Activated effector memory CD4-positive, alpha-beta T cell treated with Interleukin-2 at 50 U/mL for 16 hours (primary cell): Measurements from ENCODE around the gene NDUFB10.

Experiments used
- DNase-seq: peaks from one replicate; pipeline ENCODE4 v3.0.0-alpha.2; 2020

Gene NDUFB10

GRCh38 chr16:1973461-1974156 is 14.3 kb downstream of the NDUFB10 start:
- DNase-seq: no peak

DNA sequence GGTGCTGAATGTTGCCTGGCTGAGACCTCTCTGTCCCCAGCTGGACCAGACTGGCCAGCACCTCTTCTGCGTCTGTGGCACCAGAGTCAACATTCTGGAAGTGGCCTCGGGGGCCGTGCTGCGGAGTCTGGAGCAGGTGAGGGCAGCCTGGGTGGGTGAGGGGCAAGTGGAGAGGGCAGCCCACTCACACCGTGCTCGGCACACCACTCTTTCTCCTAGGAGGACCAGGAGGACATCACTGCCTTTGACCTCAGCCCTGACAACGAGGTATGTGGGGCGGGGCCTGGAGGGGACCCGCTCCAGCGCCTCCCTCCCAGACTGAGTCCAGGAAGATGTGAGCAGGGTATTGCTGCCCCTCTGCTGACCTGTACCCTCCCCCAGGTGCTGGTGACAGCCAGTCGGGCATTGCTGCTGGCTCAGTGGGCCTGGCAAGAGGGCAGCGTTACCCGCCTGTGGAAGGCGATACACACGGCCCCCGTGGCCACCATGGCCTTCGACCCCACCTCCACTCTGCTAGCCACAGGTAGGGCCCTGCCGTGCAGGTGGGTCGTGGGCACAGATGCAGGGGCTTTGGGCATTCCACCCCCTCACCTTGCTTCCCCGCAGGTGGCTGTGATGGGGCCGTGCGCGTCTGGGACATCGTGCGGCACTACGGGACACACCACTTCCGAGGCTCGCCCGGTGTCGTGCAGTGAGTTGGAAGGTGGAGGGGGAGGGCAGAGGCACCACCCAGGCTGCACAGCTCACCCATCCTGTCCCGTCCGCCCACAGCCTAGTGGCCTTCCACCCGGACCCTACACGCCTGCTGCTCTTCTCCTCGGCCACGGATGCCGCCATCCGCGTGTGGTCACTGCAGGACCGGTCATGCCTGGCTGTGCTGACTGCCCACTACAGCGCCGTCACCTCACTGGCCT is 15.1 kb downstream of the NDUFB10 start:
- no peak for DNase-seq

DNA sequence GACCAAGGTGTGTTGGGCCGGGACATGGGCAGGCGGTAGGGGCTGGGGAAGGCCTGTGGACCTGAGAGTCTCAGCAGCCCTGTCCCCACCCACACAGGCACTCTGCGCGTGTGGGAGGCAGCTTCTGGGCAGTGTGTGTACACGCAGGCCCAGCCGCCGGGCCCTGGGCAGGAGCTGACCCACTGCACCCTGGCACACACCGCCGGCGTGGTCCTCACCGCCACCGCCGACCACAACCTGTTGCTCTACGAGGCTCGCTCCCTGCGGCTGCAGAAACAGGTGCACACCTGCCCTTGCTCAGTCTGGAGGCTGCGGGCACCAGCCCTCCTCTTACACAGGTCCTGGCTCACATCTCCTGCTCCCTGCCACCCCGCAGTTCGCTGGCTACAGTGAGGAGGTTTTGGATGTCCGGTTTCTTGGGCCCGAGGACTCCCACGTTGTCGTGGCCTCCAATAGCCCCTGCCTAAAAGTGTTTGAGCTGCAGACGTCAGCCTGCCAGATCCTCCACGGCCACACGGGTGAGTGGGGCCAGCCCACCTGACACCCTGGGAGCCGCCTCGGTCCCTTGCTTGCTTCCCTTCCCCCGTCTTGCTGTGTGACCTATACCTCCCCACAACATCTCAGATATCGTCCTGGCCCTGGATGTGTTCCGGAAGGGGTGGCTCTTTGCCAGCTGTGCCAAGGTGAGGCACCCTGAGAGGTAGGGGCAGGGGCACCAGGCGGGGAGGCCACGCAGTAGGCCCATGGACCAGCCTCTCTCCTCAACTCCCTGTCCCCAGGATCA is 16.3 kb downstream of the NDUFB10 start:
- no peak for DNase-seq

DNA sequence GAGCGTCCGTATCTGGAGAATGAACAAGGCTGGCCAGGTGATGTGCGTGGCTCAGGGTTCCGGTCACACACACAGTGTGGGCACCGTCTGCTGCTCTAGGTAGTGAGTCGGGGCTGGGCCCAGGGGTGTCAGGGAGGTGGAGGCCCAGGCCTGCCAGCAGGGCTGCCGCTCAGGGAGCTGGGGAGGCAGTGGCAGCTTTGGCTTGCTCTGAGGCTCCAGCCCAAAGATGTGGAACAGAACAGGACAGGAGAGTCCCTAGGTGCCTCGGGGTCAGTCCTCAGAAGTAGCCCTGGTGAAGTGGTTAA is 16.8 kb downstream of the NDUFB10 start:
- no peak for DNase-seq

DNA sequence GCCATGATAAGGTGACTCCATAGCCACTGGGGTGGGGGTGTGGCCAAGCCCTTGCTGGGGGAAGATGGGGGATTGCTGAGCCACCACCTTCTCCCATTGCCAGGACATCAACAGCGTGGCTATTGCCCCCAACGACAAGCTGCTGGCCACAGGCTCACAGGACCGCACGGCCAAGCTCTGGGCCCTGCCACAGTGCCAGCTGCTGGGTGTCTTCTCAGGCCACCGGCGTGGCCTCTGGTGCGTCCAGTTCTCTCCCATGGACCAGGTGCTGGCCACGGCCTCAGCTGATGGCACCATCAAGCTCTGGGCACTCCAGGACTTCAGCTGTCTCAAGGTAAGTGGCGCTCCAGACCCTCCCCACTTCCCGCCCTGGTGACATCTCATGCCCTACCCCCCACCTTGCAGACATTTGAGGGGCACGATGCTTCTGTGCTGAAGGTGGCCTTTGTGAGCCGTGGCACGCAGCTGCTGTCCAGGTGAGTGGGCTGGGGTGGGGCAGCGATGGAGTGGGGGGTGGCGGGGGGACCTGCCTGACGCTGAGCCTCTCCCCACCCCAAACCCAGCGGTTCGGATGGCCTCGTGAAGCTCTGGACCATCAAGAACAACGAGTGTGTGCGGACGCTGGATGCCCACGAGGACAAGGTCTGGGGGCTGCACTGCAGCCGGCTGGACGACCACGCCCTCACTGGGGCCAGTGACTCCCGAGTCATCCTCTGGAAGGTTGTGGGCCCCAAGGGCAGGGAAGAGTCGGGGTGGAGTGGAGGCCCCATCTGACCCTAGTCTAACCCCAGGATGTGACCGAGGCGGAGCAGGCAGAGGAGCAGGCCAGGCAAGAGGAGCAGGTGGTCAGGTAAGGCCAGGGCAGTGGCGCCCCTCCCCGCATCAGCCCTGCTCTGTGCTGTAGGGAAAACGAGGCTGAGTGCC is 17.9 kb downstream of the NDUFB10 start:
- DNase-seq: no peak

DNA sequence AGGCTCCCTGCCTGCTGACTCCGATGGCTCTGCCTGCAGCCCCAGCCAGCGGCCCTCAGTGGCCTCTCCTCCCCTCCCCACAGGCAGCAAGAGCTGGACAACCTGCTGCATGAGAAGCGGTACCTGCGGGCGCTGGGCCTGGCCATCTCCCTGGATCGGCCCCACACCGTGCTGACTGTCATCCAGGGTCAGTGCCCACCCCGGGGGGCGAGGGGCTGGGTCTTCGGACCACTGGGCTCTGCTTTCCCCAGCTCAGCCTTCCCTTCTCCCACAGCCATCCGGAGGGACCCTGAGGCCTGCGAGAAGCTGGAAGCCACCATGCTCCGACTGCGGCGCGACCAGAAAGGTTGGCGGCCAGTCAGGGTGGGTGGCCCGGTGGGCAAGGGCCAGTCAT is 18.5 kb downstream of the NDUFB10 start:
- DNase-seq: no peak

DNA sequence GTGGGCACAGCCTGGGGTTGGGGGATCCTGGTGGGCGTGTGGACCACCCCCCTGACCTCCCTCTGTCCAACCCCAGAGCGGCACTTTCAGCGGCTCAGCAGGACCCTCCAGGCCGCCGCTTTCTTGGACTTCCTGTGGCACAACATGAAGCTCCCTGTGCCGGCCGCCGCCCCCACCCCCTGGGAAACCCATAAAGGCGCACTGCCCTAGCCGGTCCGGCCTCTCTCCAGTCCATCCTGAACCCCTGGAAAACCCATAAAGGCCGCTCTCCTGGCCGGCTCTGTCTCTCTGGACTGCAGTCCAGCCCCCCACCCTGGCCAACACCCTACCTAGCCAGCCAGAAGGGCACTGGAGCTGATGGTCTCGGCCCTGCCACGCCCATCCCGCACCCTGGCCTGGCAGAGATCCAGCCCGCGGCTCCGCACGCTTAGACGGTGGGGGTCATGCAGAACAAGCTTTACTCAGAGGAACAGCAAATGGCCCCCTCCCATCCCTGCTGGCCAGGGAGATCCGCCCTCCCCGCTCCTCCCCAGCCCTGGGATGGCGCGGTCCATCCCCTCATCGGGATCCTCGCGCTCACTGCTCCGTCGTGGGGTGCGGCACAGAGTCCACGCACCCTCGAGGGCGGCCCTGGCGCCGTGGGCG is 19.3 kb downstream of the NDUFB10 start:
- no peak for DNase-seq

GRCh38 chr16:1979271-1980029 is 20.1 kb downstream of the NDUFB10 start:
- DNase-seq: no peak

DNA sequence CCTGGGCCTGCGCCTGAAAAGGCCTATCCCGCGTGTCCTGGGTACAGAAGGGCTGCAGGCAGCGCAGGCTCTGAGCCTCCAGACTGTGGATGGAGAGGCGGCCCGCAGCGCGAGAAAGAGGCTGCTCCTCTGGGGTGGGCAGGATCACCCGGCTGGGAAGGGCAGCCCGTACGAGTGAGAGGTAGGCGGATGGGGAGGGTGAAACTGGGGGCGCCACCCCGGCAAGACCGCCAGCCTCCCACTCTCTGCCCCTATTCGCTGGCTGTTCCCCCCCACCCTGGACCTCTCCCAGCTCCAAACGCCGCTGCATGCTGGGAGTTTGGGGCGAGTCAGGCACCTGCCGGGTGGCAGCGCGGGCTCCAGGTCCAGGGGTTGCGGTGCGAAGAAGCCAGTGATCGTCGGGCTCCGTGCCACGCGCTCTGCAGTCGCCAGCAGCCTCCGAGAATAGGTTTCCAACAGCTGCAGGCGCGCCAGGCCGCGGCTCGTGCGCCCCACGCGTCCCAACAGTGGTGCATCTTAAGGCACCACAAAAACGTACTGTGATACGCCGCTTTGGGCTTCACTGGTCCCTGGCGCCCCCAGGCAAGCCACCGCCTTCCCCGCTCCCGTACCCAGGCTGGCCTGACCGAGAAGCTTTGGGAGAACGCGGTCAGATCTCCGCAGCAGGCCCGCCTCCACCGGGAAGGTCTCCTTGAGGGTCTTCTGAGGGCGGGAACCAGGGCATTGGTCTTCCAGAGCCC is 20.9 kb downstream of the NDUFB10 start:
- no peak for DNase-seq

DNA sequence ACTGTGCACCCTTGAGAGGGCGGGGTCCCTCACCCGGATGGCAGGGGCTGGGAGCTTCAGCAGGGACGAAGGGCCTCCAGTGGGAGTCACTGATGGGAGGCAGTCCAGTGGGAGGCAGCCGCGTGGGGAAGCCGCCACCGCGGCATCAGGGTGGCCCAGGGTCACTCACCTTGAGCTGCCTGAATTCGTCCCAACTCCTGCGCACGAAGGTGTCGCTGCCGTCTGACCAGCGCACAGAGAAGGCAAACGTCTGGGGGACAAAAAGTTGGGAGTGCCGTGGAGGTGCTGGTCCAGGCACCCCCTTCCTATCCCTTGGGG is 21.4 kb downstream of the NDUFB10 start:
- DNase-seq: no peak

DNA sequence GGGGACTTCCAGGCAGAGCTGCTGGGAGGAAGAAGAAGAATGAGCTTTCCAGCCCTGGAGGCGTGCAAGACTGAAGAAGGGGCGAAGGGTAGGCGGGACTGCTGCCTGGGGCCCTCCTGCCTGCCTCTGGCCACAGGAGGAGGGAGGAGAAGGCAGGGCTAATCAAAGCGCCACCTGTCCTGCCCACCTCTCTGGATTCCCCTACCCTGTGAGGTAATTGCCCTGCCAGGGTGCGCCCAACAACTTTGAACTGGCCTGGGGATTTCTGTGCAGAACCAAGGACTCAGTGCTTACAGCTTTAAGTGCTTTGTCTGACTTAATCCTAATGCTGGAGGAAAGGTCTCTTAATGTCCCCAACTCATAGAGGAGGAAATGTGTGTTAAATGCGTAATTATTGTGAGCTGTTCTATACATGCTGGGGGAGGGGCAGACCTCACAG is 22.1 kb downstream of the NDUFB10 start, which contains the start of gene NOXO1:
Gene NOXO1 (minus strand): TSS at position 72 of the 439 bp plus-strand sequence. CDS start 290 bp downstream, outside the sequence.
- no peak for DNase-seq

DNA sequence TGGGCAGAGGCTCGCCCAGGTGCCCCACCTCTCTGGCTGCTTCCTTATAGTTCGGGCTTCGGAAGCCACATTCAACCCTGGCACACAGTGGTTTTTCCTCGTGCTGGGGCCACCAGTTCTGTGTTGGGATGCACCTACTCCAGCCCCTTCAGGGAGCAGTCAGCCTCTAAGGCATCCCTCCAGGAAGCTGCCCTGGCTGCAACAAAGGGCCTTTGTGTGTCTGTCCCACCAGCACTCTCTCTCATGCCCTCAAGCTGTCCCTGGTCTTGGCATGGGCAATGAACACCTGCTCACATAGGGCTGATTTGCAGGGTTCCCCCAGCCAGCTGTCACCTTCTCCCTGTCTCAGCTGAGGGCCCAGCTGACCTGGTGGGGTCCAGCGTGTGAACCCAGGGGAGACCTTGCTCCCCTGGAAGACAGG is 22.7 kb downstream of the NDUFB10 start:
- no peak for DNase-seq

GRCh38 chr16:1982991-1983543 is 23.7 kb downstream of the NDUFB10 start:
- no peak for DNase-seq

GRCh38 chr16:1983544-1984346 is 24.4 kb downstream of the NDUFB10 start, which contains the start of gene GFER:
GFER (plus strand) TSS chr16:1984193; CDS start chr16:1984219, 26 bp downstream.
- peak; percentile 58 for DNase-seq

GRCh38 chr16:1984347-1985225 is 25.2 kb downstream of the NDUFB10 start:
- no peak for DNase-seq

GRCh38 chr16:1985466-1986150 is 26.3 kb downstream of the NDUFB10 start:
- no peak for DNase-seq

GRCh38 chr16:1987198-1987597 is 27.9 kb downstream of the NDUFB10 start:
- DNase-seq: no peak
